Neural crest cell (in vitro differentiated cells): ENCODE data around the gene CDK6. TPM values are rescaled to one million over a fixed set of nuclear protein-coding genes. Genes with fewer than 3 reads are reported as not detected.
"Not testable (repeated sequence)": the region's sequence is repeated elsewhere in the genome, so short reads cannot be mapped to it uniquely, and the experiment has no call there.

Experiments used
- DNase-seq: peaks from one replicate; pipeline ENCODE4 v3.0.0; 2021; ENCODE audit warnings: low read depth, mixed read lengths, low spot score
- H3K27ac Mint-ChIP-seq: one replicate; pipeline ENCODE4 v1.8.0; 2021; ENCODE audit warnings: mild to moderate bottlenecking, mixed read lengths; ENCODE audit not compliant: unreplicated experiment
- H3K27me3 Mint-ChIP-seq: 2 replicates; pipeline ENCODE4 v1.8.0; 2021; ENCODE audit warnings: low read depth, mild to moderate bottlenecking, mixed read lengths
- H3K36me3 Mint-ChIP-seq: 2 replicates; pipeline ENCODE4 v1.8.0; 2021; ENCODE audit warnings: low read depth, mild to moderate bottlenecking, mixed read lengths
- H3K4me1 Mint-ChIP-seq: 2 replicates; pipeline ENCODE4 v1.8.0; 2021; ENCODE audit warnings: mixed read lengths
- H3K4me3 Mint-ChIP-seq: one replicate; pipeline ENCODE4 v1.8.0; 2021; ENCODE audit warnings: mild to moderate bottlenecking, mixed read lengths
- H3K9me3 Mint-ChIP-seq: 2 replicates; pipeline ENCODE4 v1.8.0; 2021; ENCODE audit warnings: mixed read lengths
- total RNA-seq: library from RNA; stranded (reverse); gene quantifications from 2 replicates; pipeline ENCODE4 v1.2.1, GENCODE V29; 2021
- TF ChIP-seq, protein P1 (sequence below): fragments of 200-600 bp; sonication (generic); conservative IDR thresholded peaks from 2 replicates; pipeline ENCODE4 v1.5.0; 2021; ENCODE audit warnings: antibody characterized with exemption, mild to moderate bottlenecking

The CDK6 gene
- total RNA-seq, 1 donor from 2014 or later, result 42.9 TPM

DNA sequence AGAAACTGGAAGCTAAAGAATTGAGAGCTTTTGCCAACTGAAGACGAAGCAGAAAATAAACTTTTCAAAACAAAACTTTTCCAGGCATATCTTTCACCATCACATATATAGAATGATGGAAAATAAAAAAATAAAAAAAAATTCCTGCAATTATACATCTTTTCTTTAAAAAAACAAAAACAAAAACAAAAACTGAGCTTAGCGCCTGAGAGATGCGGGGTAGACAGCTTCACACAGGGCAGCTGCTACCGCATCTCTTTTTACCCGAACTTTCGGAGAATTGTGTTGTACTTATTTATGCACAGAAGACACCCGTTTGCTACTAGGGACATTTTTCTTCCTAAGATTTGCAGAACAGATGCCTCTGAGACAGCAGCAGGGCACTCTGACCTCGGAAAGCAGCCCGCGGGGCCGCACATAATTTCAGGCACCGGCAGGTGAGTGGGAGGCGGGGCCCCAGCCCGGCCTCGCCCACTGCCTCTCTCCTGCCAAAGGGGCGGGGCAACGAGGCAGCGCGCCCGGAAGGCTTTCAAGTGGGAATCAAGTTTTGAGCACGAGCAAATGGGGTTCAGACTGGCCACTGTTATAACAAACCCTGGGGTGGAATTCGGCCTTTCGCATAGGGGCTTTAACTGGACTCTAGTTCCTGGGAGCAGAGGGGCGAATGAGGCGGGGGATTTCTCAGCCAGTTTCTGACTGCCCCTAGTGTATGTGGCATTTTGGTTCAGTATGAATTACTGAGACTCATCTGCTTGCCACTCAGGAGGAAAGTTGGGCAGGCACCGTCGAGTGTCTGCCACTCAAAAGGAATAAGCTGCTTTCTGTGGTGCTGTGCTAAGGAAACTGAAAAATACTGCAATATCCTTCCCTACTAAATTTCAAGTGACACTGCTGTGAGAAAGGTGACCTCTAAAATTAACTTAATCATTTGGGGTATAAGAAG lies 227.7 kb downstream of the CDK6 start:
- H3K27me3 Mint-ChIP-seq, result peaks cover 19% of the 10 kb centered on the region
- no peaks in the 10 kb centered on the region for H3K36me3 Mint-ChIP-seq
- peaks cover 7% of the 10 kb centered on the region for H3K4me1 Mint-ChIP-seq
- H3K9me3 Mint-ChIP-seq, result no peaks in the 10 kb centered on the region
- peak; percentile 16 for DNase-seq
- peak overlapping the region; percentile 39 for H3K4me3 Mint-ChIP-seq
- TF ChIP-seq, protein P1, sequence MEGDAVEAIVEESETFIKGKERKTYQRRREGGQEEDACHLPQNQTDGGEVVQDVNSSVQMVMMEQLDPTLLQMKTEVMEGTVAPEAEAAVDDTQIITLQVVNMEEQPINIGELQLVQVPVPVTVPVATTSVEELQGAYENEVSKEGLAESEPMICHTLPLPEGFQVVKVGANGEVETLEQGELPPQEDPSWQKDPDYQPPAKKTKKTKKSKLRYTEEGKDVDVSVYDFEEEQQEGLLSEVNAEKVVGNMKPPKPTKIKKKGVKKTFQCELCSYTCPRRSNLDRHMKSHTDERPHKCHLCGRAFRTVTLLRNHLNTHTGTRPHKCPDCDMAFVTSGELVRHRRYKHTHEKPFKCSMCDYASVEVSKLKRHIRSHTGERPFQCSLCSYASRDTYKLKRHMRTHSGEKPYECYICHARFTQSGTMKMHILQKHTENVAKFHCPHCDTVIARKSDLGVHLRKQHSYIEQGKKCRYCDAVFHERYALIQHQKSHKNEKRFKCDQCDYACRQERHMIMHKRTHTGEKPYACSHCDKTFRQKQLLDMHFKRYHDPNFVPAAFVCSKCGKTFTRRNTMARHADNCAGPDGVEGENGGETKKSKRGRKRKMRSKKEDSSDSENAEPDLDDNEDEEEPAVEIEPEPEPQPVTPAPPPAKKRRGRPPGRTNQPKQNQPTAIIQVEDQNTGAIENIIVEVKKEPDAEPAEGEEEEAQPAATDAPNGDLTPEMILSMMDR, result no peak
- no peak overlapping the region for H3K27ac Mint-ChIP-seq

DNA sequence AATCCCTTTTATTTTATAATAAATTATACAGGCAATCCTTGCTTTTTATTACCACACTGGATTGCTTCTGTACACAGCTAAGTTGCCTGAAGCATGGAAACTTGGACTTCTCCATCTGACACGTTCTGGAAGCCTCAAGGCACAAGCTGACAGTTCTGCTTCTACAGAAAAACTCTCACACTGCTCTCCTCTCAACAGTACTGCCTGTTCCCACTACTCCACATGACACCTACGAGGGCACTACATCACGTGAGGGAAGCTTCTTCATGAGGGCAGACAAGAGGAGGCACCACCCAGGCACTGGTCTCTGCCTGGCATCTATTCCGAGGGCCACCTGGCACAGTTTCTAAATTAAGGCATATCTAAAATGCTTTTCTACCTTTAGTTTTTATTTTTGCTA lies 229.4 kb downstream of the CDK6 start:
- TF ChIP-seq, protein P1, result no peak

DNA sequence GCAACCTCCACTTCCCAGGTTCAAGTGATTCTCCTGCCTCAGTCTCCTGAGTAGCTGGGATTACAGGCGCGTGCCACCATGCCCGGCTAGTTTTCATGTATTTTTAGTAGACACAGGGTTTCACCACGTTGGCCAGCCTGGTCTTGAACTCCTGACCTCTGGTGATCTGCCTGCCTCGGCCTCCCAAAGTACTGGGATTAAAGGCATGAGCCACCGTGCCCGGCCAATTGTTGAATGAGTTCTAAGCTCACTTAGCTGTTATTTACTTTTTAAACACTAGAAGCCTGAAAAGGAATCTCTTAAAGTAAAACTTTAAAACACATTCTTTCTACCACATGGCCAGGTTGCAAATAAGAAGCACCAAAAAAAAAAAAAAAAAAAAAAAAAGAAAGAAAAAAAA lies 231.9 kb downstream of the CDK6 start:
- H3K4me3 Mint-ChIP-seq, H3K9me3 Mint-ChIP-seq, H3K27ac Mint-ChIP-seq, H3K36me3 Mint-ChIP-seq, DNase-seq, H3K4me1 Mint-ChIP-seq: not testable (repeated sequence)
- peaks cover 17% of the 10 kb centered on the region for H3K27me3 Mint-ChIP-seq

More for the DNA sequence above, 229.4 kb downstream of the CDK6 start:
- H3K27me3 Mint-ChIP-seq, result peaks cover 19% of the 10 kb centered on the region
- DNase-seq, result no peak
- H3K4me3 Mint-ChIP-seq, result no peak overlapping the region
- H3K27ac Mint-ChIP-seq, result no peak overlapping the region
- H3K9me3 Mint-ChIP-seq, result no peaks in the 10 kb centered on the region
- H3K4me1 Mint-ChIP-seq, result peaks cover 7% of the 10 kb centered on the region
- no peaks in the 10 kb centered on the region for H3K36me3 Mint-ChIP-seq

DNA sequence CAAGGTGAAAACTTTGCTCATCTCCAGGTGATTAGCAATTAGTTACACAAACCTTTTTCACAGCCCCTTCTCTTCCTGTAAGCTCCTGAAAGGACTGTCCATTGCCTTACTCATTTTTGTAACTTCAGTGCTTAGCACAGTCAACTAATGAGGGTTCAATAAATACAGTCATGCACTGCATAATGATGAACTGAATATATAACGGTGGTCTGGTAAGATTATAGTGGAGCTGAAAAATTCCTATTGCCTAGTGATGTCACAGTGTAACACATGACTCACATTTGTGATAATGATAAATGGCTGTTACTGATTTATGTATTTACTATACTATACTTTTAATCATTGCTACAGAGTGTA lies 233.3 kb downstream of the CDK6 start:
- peaks cover 9% of the 10 kb centered on the region for H3K27me3 Mint-ChIP-seq
- DNase-seq, result no peak
- TF ChIP-seq, protein P1, result no peak
- H3K4me1 Mint-ChIP-seq, result peaks cover 1% of the 10 kb centered on the region
- H3K36me3 Mint-ChIP-seq, result no peaks in the 10 kb centered on the region
- no peak overlapping the region for H3K4me3 Mint-ChIP-seq
- no peak overlapping the region for H3K27ac Mint-ChIP-seq
- no peaks in the 10 kb centered on the region for H3K9me3 Mint-ChIP-seq

DNA sequence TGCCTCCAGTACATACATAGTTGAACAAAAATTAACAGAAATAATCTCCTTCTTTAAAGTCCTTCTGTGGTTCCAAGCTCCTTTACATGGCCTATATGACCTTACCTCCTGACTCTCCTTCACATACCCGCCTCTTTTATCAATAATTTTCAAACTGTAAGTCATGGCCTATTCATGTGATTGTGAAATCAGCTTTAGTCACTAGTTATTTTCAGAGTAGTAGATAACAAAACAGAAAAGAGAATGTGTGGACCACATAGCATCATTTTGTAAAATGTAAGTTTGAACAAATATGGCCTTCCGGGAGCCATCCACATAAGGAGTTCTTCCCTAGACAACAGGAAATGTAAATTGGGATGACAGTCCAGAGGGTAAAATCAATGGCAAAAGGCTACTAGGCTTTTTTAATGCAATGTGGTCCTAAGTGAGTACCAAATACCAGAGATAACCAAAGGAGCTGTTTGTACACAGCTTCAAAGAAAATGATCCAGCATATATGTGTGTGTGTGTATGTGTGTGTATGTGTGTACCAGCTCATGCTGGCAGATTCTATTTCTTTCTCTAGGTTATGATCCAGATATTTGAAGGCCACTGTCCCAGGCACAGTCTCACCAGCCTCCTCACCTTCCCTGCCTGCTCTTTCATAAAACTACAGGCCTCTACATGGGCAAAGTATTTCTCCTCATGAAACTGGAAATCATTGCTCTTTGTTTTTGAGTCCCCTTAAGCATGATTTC lies 233.9 kb downstream of the CDK6 start:
- DNase-seq, result no peak

More for the DNA sequence above, 233.9 kb downstream of the CDK6 start:
- Mint-ChIP-seq H3K36me3 (no peaks in the 10 kb centered on the region), H3K27ac (no peak overlapping the region), H3K4me3 (no peak overlapping the region), H3K4me1 (no peaks in the 10 kb centered on the region), H3K27me3 (peaks cover 4% of the 10 kb centered on the region), H3K9me3 (no peaks in the 10 kb centered on the region)
- TF ChIP-seq, protein P1, result no peak
